HG03460 (cell line): Measurements from ENCODE around the gene CCDC192.
"Not testable (repeated sequence)": the region's sequence is repeated elsewhere in the genome, so short reads cannot be mapped to it uniquely, and the experiment has no call there.

Experiments
- ATAC-seq: cut with Tn5 transposase; IDR thresholded peaks from one replicate; pipeline ENCODE4 v1.9.1; 2021; ENCODE audit not compliant: unreplicated experiment

Gene CCDC192

DNA sequence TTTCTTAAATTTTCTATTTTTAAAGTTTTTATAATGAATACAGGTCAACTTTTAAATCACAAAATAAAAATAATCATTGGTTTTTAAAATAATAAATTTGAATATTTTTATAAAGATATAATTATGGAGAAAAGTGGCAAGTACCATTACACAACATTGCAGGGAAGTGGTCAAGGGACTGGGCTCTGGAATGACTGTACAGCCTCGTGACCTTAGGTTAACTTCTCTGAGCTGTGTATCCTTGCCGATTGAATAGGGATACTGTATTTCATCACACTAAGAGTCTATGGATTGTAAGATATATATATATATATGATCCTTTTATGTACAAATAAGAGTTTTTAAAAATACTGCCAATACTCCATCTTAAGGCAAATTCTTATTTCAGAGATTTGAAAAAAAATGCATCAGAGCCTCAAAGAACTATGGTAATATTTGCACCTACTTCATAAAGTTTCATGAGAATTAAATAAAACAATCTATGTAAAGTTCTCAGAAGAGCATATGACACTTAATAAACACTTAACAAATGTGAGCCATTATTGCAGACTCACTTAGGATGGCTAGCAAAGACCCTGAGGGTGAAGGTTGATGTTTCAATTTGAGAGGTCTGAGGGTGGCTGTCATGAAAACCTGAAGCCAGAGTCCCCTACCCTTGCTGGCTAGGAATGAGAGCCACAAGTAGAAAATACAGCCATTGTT lies 136.5 kb downstream of the CCDC192 start:
- peak; percentile 47 for ATAC-seq

GRCh38 chr5:127840198-127840524 lies 137.0 kb downstream of the CCDC192 start:
- peak; percentile 58 for ATAC-seq

DNA sequence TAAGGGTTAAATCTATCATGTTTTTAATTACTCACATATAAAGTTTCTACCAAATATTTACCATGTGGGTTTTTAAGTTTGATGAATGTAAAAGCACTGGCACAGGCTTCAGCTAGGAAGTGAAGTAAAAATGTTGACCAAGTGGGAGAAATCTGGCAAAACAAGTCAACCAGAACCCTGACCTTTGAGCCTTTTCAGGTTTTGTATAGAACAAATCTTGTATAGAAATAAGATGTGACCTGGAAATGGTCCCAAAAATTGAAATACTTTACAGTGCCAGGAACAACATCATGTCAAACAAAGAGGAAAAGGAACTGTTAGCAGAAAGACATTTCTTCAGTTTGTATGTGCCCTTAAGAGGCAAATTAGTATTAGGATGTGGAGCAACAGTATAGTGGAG lies 137.6 kb downstream of the CCDC192 start:
- no peak for ATAC-seq

- no peak for ATAC-seq
These were observed 141.4 kb downstream of the CCDC192 start for GRCh38 chr5:127844581-127845021.

DNA sequence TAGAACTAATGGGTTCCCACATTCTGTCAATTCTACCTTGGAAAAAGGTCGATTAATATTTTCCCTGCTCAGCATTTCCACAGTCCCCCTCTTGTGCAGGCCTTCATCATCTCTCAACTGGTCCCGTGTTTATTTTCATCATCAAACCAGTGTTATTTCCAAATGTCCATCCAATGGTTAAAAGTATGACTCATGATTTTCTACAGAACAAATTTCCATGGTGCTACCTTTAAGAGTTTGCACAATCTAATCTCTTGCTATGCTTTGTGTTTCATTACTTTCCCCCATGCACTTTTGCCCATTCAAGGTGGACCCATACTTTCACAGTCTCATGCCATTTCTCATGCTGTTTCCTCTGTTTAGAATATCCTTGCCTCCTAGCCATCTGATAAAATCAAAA lies 143.7 kb downstream of the CCDC192 start:
- no peak for ATAC-seq

GRCh38 chr5:127847641-127848040 lies 144.4 kb downstream of the CCDC192 start:
- ATAC-seq, result not testable (repeated sequence)

DNA sequence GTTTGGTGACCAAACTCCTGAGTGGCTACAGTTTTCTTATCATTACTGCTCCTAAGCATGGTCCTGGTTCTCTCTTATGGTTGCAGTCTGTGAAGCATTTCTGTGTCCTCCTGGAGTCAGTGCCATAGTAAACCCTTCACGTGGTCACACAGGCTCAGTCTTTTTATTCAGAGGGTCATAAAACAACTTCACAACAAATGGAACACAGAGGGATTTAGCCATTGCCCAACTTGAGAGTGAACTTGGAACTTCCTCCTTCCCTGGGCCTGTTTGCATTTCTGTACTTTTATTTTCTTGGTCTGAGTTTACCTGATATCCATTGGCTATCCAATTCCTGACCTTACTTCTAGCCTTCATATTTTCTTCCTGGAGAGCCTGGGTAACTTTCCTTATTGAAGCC lies 144.9 kb downstream of the CCDC192 start:
- no peak for ATAC-seq

DNA sequence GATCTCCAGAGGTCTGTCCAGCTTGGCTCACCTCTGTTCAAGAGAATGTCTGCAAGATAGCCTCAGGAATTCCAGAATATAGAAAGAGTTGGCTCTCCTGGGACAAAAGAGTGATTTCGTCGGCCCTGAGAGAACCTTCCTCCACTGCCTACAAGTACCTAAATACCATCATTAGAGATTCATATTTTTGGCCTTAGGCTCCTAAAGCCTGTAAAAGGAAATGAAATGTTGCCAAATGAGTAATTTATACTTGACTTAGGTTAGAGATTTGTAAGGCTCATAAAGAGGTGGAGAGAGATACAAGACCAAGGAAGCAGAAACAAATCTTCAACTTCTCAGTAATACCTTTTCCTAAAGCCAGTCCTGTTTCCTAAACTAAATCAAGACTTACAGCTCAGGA lies 146.2 kb downstream of the CCDC192 start:
- ATAC-seq, result no peak

DNA sequence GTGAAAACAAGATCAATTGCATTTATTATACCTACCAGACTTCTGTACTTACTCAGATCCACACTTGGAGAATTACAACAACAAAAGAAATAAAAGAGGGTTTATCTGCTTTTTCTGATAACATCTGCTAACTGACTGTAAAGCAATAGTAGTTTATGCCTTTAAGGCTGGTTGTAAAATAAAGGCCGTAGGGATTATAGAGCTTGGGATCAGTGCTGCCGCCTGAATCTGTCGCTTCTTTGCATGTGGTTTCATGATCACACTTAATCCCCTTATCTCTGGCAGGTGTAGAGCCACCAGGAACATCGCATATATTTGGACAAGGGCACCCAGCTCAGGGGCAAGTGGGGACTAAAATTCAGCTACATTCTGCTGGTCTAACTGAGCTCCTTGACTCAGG lies 146.7 kb downstream of the CCDC192 start:
- ATAC-seq, result no peak

DNA sequence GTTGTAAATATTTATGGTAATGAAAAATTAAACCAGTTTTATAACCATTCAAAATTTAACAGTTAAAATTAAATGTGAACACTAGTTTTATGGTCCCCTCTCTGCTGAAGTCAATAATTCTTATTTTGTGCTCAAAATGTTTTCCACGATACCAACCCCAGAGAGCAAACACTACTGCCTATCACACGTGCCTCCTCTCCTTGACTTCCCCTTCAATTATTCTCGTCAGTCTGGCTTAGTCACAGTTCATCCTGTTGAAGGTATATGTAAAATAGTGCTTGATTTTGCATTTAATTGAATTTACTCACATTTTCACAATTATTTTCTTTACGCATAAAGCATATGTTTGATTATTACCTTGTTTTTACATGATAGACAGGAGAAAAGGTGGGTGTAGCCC lies 148.8 kb downstream of the CCDC192 start:
- no peak for ATAC-seq

DNA sequence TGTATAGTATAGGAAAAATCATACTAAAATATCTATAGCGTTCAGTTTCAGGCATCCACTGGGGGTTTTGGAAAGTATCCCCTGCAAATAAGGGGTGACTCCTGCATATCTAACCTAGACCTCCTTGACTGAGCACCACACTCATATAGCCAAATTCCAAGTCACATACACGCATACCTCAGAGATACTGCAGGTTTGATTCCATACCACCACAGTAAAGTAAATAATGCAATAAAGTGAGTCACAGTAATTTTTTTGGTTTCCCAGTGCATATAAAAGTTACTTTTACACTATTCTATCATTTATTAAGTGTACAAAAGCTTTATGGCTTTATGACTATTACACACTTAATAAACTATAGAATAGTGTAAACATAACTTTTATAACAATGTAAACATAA lies 151.3 kb downstream of the CCDC192 start:
- ATAC-seq, result no peak

DNA sequence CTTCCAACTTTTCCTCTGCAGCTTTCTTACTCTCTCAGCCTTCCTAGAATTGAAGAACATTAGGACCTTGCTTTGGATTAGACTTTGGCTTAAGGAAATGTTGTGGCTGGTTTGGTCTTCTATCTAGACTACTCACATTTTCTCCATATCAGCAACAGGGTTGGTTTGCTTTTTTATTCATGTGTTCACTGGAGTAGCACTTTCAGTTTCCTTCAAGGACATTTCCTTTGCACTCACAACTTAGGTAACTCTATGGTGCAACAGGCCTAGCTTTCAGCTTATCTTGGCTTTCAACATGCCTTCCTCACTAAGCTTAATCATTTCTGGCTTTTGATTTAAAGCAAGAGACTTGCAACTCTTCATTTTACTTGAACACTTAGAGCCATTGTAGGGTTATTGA lies 153.1 kb downstream of the CCDC192 start:
- peak; percentile 94 for ATAC-seq

GRCh38 chr5:127858116-127858784 lies 155.1 kb downstream of the CCDC192 start:
- ATAC-seq, result no peak

DNA sequence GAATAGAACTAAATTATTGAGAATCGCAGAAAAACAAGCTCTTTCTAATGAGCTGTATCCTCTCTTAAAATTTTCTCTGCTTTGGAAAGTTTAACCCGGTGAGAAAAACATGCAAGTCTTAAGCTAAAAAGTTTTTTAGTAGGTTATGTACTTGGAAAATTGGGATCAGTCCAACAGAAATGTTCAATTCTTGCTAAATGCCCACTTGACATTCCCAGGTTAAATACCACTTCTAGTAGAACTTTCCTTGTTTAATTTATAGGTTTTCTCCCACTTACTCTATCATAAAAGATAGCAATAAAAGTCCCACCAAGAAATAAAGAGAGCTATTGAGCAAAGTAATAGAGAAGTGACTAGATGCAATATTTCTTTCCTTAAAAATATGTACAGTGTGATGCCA lies 157.1 kb downstream of the CCDC192 start:
- ATAC-seq, result no peak

GRCh38 chr5:127863161-127863560 lies 160.0 kb downstream of the CCDC192 start:
- no peak for ATAC-seq

- no peak for ATAC-seq
These were observed 160.6 kb downstream of the CCDC192 start for GRCh38 chr5:127863610-127864395.

DNA sequence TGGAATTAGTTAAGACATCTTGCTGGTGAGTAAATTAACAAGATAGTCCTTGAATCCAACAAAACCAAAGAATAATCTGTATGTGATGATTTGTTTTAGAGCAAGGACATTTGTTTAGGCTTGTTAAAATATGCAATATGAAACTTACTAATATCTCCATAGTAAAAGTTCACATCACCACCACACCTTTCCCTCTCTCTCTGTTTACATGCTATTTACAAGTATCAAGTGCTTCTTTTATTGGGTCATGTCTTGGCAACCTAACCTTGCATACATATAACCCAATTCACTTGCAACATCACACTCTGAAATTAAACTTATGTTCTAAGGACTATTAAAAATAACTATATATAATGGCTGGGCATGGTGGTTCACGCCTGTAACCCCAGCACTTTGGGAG lies 161.3 kb downstream of the CCDC192 start:
- no peak for ATAC-seq

DNA sequence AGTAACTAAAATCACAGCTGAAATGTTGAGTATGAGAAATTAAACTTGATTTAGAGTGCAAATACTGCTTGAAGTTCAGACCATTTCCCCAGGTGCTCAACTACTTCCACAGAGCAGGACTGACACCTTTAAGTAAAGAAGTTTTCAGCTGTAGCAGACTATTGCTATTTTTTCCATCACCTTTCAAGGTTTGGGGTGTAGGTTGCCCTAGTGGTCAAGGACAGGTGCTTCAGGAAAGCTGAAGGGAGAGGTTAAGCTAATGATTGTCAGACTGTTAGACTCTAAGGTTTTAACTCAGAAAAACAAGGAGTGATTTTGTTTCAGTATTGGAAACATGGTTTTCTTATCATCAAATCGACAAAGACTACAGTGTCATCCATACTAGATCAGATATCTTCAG lies 162.1 kb downstream of the CCDC192 start:
- peak; percentile 48 for ATAC-seq

DNA sequence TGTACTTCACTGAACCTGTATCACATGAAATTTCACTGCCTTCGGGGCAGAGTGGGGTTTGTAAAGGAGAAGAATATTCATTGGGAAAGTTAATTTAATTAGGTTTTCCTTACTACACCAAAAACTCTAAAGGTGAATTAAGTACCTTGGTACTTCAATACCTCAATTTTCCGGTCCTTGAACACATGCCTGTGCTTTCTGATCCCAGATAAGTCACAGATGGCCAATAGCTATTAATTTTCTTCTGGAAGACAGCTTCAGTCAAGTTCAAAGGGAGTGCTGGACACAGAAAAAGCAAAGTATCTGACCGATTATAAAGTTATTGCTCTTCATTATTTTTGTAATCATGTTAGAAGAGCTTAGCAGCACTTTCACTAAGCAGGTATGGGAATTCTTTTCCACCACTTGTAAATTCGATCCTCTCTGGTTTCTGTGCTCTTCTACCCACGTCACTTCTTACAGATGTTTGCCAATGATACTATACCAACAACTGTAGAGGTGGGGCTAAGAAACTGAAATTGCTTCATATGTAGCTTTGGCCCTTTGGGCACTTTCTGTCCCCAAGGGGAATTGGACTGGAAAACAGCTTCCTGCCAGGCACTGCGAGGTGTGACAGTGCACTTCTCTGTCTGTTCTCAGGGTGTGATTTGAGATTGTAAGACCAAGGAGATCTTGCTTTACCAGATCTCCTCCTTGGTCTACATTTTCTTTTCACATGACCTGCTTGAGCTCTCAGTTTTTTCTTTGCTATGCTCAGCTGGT lies 164.0 kb downstream of the CCDC192 start:
- ATAC-seq, result peak; percentile 68

GRCh38 chr5:127870914-127871313 lies 167.7 kb downstream of the CCDC192 start:
- peak; percentile 37 for ATAC-seq

DNA sequence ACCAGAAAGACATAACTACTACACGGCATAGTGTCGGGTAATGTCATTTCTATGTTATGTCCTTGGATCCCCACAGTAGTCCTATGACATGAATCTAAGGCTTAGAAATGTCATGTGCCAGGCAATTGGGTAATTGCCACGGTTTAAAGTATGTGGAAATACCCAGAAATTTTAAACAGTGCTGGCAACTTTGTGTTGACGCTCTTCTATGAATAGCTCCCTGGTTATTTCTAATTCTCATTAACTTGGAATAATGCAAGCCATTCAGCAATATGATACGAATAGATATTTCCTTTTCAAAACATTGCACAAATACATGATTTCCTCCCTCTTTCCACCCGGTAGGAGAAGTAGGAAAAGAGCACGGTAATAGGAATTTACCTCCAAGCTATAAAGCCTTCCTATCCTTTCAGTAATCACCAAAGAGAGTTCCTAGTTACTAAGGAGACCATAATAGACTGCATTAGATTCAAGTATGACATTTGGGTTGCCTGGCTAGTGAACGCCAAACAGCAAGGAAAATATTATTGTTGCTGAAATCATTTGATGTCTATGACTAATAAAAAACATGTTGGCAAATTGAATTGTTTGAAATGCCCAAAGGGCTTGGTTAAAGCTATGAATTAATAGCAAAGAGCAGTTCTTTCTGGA lies 168.4 kb downstream of the CCDC192 start:
- no peak for ATAC-seq
